Liver (tissue), 9 donors: ENCODE results near the gene MIB1. TPM values are rescaled to one million over a fixed set of nuclear protein-coding genes. Genes with fewer than 3 reads are reported as not detected.

Experiments
- DNase-seq: peaks from one replicate; pipeline ENCODE4 v3.0.0-alpha.2; 2017; ENCODE audit warnings: low spot score
- H3K27ac ChIP-seq, 2 donors: one replicate each; pipeline ENCODE4 v1.7.0; 2013; ENCODE audit warnings: inconsistent platforms in 2 of 2, low read length in 2 of 2, control low read depth in 1 of 2, low read depth in 1 of 2, mild to moderate bottlenecking in 1 of 2
- H3K27me3 ChIP-seq, 4 donors: one replicate each; pipeline versions ENCODE4 v1.6.1 to v1.7.0; 2013; ENCODE audit warnings: low read length in 3 of 4, inconsistent platforms in 1 of 4, mild to moderate bottlenecking in 1 of 4, moderate library complexity in 1 of 4; ENCODE audit not compliant: control insufficient read depth in 4 of 4, insufficient read depth in 4 of 4
- H3K36me3 ChIP-seq, 4 donors: one replicate each; pipeline versions ENCODE4 v1.6.1 to v1.7.0; 2013; ENCODE audit warnings: low read length in 3 of 4, mild to moderate bottlenecking in 3 of 4, low read depth in 1 of 4, moderate library complexity in 1 of 4; ENCODE audit not compliant: control insufficient read depth in 4 of 4, insufficient read depth in 3 of 4
- H3K4me1 ChIP-seq, 4 donors: one replicate each; pipeline versions ENCODE4 v1.6.1 to v1.7.0; 2013; ENCODE audit warnings: low read length in 3 of 4, mild to moderate bottlenecking in 3 of 4, moderate library complexity in 1 of 4; ENCODE audit not compliant: control insufficient read depth in 4 of 4, insufficient read depth in 4 of 4
- H3K4me3 ChIP-seq, 3 donors: one replicate each; pipeline versions ENCODE4 v1.6.1 to v1.7.0; 2013; ENCODE audit warnings: low read length in 3 of 3, control low read depth in 1 of 3, low read depth in 1 of 3, mild to moderate bottlenecking in 1 of 3
- H3K9ac ChIP-seq, 2 donors: one replicate each; pipeline ENCODE4 v1.7.0; 2013; ENCODE audit warnings: low read length in 2 of 2, mild to moderate bottlenecking in 2 of 2, moderate library complexity in 2 of 2, control low read depth in 1 of 2, low read depth in 1 of 2
- H3K9me3 ChIP-seq, 4 donors: one replicate each; pipeline versions ENCODE4 v1.6.1 to v1.7.0; 2013; ENCODE audit warnings: low read length in 3 of 4; ENCODE audit not compliant: control insufficient read depth in 4 of 4
- EGR1 ChIP-seq, 2 donors: IDR thresholded peaks; 2 replicates each; pipeline ENCODE4 v1.6.1; 2016 to 2018; ENCODE audit warnings: antibody characterized with exemption in 2 of 2, low read depth in 2 of 2
- FOXA1 ChIP-seq: IDR thresholded peaks from 2 replicates; pipeline ENCODE4 v1.6.1; 2016; ENCODE audit warnings: antibody characterized with exemption
- FOXA2 ChIP-seq: IDR thresholded peaks from 2 replicates; pipeline ENCODE4 v1.6.1; 2016; ENCODE audit warnings: antibody characterized with exemption
- GABPA ChIP-seq, 2 donors: IDR thresholded peaks in 1 of 2; conservative IDR thresholded peaks in 1 of 2; 2 replicates each; pipeline ENCODE4 v1.6.1; 2016; ENCODE audit warnings: antibody characterized with exemption in 2 of 2, mild to moderate bottlenecking in 1 of 2, moderate library complexity in 1 of 2
- HNF4A ChIP-seq, 2 donors: conservative IDR thresholded peaks; 2 replicates each; pipeline ENCODE4 v1.6.1; 2016; ENCODE audit warnings: antibody characterized with exemption in 2 of 2, mild to moderate bottlenecking in 2 of 2
- HNF4G ChIP-seq: IDR thresholded peaks from 2 replicates; pipeline ENCODE4 v1.6.1; 2016; ENCODE audit warnings: antibody characterized with exemption
- RAD21 ChIP-seq, 2 donors: IDR thresholded peaks; 2 replicates each; pipeline ENCODE4 v1.6.1; 2016; ENCODE audit warnings: antibody characterized with exemption in 2 of 2, mild to moderate bottlenecking in 2 of 2
- RXRA ChIP-seq, 2 donors: IDR thresholded peaks; 2 replicates each; pipeline ENCODE4 v1.6.1; 2017 to 2018; ENCODE audit warnings: antibody characterized with exemption in 2 of 2, mild to moderate bottlenecking in 1 of 2
- TAF1 ChIP-seq: conservative IDR thresholded peaks from 2 replicates; pipeline ENCODE4 v1.6.1; 2016; ENCODE audit warnings: antibody characterized with exemption, mild to moderate bottlenecking
- YY1 ChIP-seq: IDR thresholded peaks from 2 replicates; pipeline ENCODE4 v1.6.1; 2016; ENCODE audit warnings: antibody characterized with exemption, mild to moderate bottlenecking
- WGBS: extraction: QIAGEN DNeasy Blood & Tissue Kit; methylation state at CpG from one replicate; pipeline ENCODE4 v1.1.7; 2013; 5-methylcytosine and 5-hydroxymethylcytosine counted together
- polyA plus RNA-seq, 2 donors: library from polyadenylated mRNA; stranded (reverse) in 1 of 2; unstranded in 1 of 2; fragments of 200-250 nt in 1 of 2; fragments of >200 nt in 1 of 2; fragmentation: Nextera tagmentation in 1 of 2; extraction: Ambion mirVana in 1 of 2; gene quantifications; one replicate each; pipeline versions ENCODE4 v1.2.1 to v1.2.3, GENCODE V29; 2013 to 2015
- total RNA-seq, 2 donors: library from RNA; depleted of rRNA; stranded (reverse); fragments of >200 nt; gene quantifications; one replicate each; pipeline ENCODE4 v1.2.3, GENCODE V29; 2014
- TF ChIP-seq, protein P1 (sequence below): fragments of 150-350 bp; IDR thresholded peaks from 2 replicates; pipeline ENCODE4 v1.5.1; 2017; ENCODE audit warnings: improper control_type of control experiment, low read depth, low read length; ENCODE audit not compliant: missing input control
- TF ChIP-seq, protein P2 (sequence below): IDR thresholded peaks from 2 replicates; pipeline ENCODE4 v1.6.1; 2016; ENCODE audit warnings: antibody characterized with exemption, mild to moderate bottlenecking
- TF ChIP-seq, protein P3 (sequence below): IDR thresholded peaks from 2 replicates; pipeline ENCODE4 v1.6.1; 2016; ENCODE audit warnings: antibody characterized with exemption
- TF ChIP-seq, protein P4 (sequence below): IDR thresholded peaks from 2 replicates; pipeline ENCODE4 v1.6.1; 2016; ENCODE audit warnings: antibody characterized with exemption
- donor health status: healthy.
- donor health status: healthy.
- donor health status: healthy.
- donor health status: healthy.
- donor health status: healthy.

Gene MIB1
- total and polyA plus RNA-seq, 4 donors, result 2.7 to 29.6 (median 14.9) TPM

DNA sequence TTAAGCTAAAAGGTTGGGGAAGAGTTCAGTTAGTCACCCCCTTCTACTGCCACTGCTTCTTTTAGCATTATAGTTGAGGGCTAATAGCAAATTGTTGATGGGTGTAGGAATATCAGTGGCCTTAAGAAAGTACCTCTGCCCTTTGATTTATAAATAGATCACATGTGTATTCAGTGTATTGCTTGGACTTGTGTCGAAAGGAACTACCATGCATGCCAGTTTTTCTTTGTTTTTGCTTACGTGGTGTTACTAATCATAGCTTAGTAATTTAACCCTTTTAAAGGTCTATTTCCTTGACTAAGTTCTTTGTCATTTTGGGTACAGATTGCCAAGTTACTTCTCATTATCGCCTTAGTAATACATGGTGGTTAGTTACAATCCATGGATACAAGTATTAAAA is 85.6 kb downstream of the MIB1 start:
- WGBS, result 38% methylated on average over 3 of the region's 3 CpGs
- Histone ChIP-seq H3K27me3 (no peaks in the 10 kb centered on the region), H3K36me3 (no peaks in the 10 kb centered on the region), H3K27ac (no peak overlapping the region), H3K4me1 (peaks cover 0 to 10% (median 0%) of the 10 kb centered on the region in 4 donors), H3K9ac (no peak overlapping the region), H3K9me3 (no peaks in the 10 kb centered on the region), H3K4me3 (no peak overlapping the region)
- TF ChIP-seq GABPA (IDR thresholded peaks at IDR 0.05 in 1 of 2, conservative IDR thresholded peaks at IDR 0.05 in 1 of 2), result no peak
- no peak for TF ChIP-seq FOXA2
- no peak for TF ChIP-seq RAD21 (IDR thresholded peaks at IDR 0.05)
- TF ChIP-seq RXRA (IDR thresholded peaks at IDR 0.05), result peak in 1 of 2 donors; percentile 14
- TF ChIP-seq HNF4A (conservative IDR thresholded peaks at IDR 0.05), result peak; percentile 32 to 56
- no peak for DNase-seq

DNA sequence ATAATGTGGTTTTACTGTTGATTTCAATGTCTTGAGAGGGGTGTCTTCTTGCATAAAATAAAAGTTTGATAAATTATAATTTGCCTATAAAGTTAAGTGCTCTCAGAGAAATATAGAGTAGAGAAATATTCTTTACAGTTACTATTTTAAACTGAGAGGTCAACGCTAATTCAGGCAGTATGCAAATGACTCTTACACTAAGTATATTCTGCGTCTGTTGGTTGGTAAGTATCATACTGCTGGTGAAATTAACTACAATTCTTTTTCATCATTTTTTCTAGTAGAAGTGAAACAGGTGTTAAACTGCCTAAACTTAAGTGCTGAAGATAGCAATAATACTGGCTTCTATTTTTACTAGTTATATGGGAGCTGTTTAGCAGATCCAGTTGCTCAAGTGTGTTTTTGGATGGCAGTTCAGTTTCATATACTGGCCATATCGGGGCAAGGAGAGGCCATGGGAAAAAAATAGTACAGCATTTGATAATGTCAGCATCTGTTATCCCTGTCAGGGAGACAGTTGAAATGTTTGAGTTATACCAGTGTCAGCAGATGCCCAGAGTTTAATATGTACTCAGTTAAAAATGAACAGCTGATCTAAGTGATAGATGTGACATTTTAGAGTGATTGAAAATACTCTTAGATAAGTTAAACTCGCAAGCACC is 86.2 kb downstream of the MIB1 start:
- Histone ChIP-seq H3K4me3 (no peak overlapping the region), H3K27me3 (no peaks in the 10 kb centered on the region), H3K9me3 (no peaks in the 10 kb centered on the region), H3K36me3 (no peaks in the 10 kb centered on the region), H3K9ac (no peak overlapping the region), H3K4me1 (peaks cover 0 to 10% (median 0%) of the 10 kb centered on the region in 4 donors), H3K27ac (no peak overlapping the region)
- TF ChIP-seq, protein P1, sequence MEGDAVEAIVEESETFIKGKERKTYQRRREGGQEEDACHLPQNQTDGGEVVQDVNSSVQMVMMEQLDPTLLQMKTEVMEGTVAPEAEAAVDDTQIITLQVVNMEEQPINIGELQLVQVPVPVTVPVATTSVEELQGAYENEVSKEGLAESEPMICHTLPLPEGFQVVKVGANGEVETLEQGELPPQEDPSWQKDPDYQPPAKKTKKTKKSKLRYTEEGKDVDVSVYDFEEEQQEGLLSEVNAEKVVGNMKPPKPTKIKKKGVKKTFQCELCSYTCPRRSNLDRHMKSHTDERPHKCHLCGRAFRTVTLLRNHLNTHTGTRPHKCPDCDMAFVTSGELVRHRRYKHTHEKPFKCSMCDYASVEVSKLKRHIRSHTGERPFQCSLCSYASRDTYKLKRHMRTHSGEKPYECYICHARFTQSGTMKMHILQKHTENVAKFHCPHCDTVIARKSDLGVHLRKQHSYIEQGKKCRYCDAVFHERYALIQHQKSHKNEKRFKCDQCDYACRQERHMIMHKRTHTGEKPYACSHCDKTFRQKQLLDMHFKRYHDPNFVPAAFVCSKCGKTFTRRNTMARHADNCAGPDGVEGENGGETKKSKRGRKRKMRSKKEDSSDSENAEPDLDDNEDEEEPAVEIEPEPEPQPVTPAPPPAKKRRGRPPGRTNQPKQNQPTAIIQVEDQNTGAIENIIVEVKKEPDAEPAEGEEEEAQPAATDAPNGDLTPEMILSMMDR, result no peak
- TF ChIP-seq, protein P2, sequence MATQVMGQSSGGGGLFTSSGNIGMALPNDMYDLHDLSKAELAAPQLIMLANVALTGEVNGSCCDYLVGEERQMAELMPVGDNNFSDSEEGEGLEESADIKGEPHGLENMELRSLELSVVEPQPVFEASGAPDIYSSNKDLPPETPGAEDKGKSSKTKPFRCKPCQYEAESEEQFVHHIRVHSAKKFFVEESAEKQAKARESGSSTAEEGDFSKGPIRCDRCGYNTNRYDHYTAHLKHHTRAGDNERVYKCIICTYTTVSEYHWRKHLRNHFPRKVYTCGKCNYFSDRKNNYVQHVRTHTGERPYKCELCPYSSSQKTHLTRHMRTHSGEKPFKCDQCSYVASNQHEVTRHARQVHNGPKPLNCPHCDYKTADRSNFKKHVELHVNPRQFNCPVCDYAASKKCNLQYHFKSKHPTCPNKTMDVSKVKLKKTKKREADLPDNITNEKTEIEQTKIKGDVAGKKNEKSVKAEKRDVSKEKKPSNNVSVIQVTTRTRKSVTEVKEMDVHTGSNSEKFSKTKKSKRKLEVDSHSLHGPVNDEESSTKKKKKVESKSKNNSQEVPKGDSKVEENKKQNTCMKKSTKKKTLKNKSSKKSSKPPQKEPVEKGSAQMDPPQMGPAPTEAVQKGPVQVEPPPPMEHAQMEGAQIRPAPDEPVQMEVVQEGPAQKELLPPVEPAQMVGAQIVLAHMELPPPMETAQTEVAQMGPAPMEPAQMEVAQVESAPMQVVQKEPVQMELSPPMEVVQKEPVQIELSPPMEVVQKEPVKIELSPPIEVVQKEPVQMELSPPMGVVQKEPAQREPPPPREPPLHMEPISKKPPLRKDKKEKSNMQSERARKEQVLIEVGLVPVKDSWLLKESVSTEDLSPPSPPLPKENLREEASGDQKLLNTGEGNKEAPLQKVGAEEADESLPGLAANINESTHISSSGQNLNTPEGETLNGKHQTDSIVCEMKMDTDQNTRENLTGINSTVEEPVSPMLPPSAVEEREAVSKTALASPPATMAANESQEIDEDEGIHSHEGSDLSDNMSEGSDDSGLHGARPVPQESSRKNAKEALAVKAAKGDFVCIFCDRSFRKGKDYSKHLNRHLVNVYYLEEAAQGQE, result no peak
- no peak for TF ChIP-seq YY1
- TF ChIP-seq EGR1 (IDR thresholded peaks at IDR 0.05; ENCODE audit: low read depth in 2 of 2), result no peak
- no peak for TF ChIP-seq FOXA2
- TF ChIP-seq FOXA1, result no peak
- no peak for TF ChIP-seq HNF4G
- no peak for TF ChIP-seq TAF1
- TF ChIP-seq, protein P3, sequence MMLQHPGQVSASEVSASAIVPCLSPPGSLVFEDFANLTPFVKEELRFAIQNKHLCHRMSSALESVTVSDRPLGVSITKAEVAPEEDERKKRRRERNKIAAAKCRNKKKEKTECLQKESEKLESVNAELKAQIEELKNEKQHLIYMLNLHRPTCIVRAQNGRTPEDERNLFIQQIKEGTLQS, result no peak
- no peak for TF ChIP-seq HNF4A (conservative IDR thresholded peaks at IDR 0.05)
- TF ChIP-seq, protein P4, sequence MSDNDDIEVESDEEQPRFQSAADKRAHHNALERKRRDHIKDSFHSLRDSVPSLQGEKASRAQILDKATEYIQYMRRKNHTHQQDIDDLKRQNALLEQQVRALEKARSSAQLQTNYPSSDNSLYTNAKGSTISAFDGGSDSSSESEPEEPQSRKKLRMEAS, result no peak
- WGBS, result 90% methylated on average over 4 of the region's 4 CpGs
- DNase-seq, result no peak
